PC-9 (cell line): Measurements from ENCODE around the gene CHMP3. TPM values are rescaled to one million over a fixed set of nuclear protein-coding genes. Genes with fewer than 3 reads are reported as not detected.
"Not testable (repeated sequence)": the region's sequence is repeated elsewhere in the genome, so short reads cannot be mapped to it uniquely, and the experiment has no call there.

Source experiments
- BruUV-seq: library from RNA; stranded (reverse); fragments of 400-500 nt; replicated peaks from 2 replicates; lab custom pipeline; 2021; lab: Mats Ljungman, UMichigan
- CTCF ChIA-PET: fragments of 300-600 bp; sonication (Branson Sonifier 250); formaldehyde crosslinking; loops from one replicate; lab custom pipeline; 2022; ENCODE audit warnings: antibody characterized with exemption; lab: Charles Lee
- POLR2A ChIA-PET: fragments of 300-600 bp; sonication (Branson Sonifier 250); formaldehyde crosslinking; loops from one replicate; lab custom pipeline; 2022; ENCODE audit warnings: antibody characterized with exemption; ENCODE audit not compliant: unreplicated experiment; lab: Charles Lee
- DNase-seq, 2 experiments: peaks; one replicate each; pipeline versions ENCODE4 v3.0.0 to v3.0.0-alpha.2; 2015 to 2022; ENCODE audit warnings: mixed read lengths in 1 of 2
- H2AFZ ChIP-seq: fragments of 200-600 bp; sonication (generic); 2 replicates; pipeline ENCODE4 v1.8.1; 2017; ENCODE audit warnings: antibody characterized with exemption
- H3F3A ChIP-seq: fragments of 200-600 bp; sonication (generic); 2 replicates; pipeline ENCODE4 v1.8.1; 2017; ENCODE audit warnings: antibody characterized with exemption, mild to moderate bottlenecking, low read depth; ENCODE audit not compliant: insufficient read depth
- H3K27ac ChIP-seq: fragments of 200-600 bp; sonication (generic); 2 replicates; pipeline ENCODE4 v1.6.1; 2016; ENCODE audit warnings: mixed run types
- H3K27me3 ChIP-seq: fragments of 200-600 bp; sonication (generic); 2 replicates; pipeline ENCODE4 v1.6.1; 2016; ENCODE audit warnings: low read depth, mixed run types; ENCODE audit not compliant: insufficient read depth
- H3K36me3 ChIP-seq: fragments of 200-600 bp; sonication (generic); 2 replicates; pipeline ENCODE4 v1.6.1; 2016; ENCODE audit warnings: low read depth, mixed run types
- H3K4me1 ChIP-seq: fragments of 200-600 bp; sonication (generic); replicated peaks from 2 replicates; pipeline ENCODE4 v1.6.1; 2016; ENCODE audit warnings: mixed run types; ENCODE audit not compliant: insufficient read depth
- H3K4me2 ChIP-seq: fragments of 200-600 bp; sonication (generic); 2 replicates; pipeline ENCODE4 v1.6.1; 2017; ENCODE audit warnings: mixed run types
- H3K4me3 ChIP-seq: fragments of 200-600 bp; sonication (generic); 2 replicates; pipeline ENCODE4 v1.6.1; 2016; ENCODE audit warnings: mixed run types
- H3K79me2 ChIP-seq: fragments of 200-600 bp; sonication (generic); 2 replicates; pipeline ENCODE4 v1.6.1; 2017; ENCODE audit warnings: low read depth, mixed run types
- H3K9me2 ChIP-seq: fragments of 200-600 bp; sonication (generic); 2 replicates; pipeline ENCODE4 v1.8.1; 2017; ENCODE audit warnings: mild to moderate bottlenecking; ENCODE audit not compliant: insufficient read depth
- H3K9me3 ChIP-seq: fragments of 200-600 bp; sonication (generic); 2 replicates; pipeline ENCODE4 v1.8.1; 2016; ENCODE audit warnings: low read depth; ENCODE audit not compliant: insufficient read depth
- H4K20me1 ChIP-seq: fragments of 200-600 bp; sonication (generic); 2 replicates; pipeline ENCODE4 v1.8.1; 2017; ENCODE audit not compliant: insufficient read depth
- CTCF ChIP-seq: fragments of 200-600 bp; sonication (generic); conservative IDR thresholded peaks from 2 replicates; pipeline ENCODE4 v1.6.1; 2017; ENCODE audit warnings: mixed run types, antibody characterized with exemption, mild to moderate bottlenecking, moderate library complexity
- EZH2 ChIP-seq: fragments of 200-600 bp; sonication (generic); IDR thresholded peaks from 2 replicates; pipeline ENCODE4 v1.8.0; 2017; ENCODE audit warnings: antibody characterized with exemption, low read depth
- intact Hi-C: fragments of 100-400 bp; cut with micrococcal nuclease; formaldehyde crosslinking; loops from one replicate; pipeline ENCODE4 v1.10.0; 2022; ENCODE audit not compliant: unreplicated experiment
- total RNA-seq: library from RNA; stranded (reverse); gene quantifications from 2 replicates; pipeline ENCODE4 v1.2.3, GENCODE V29; 2021

The CHMP3 gene
- total RNA-seq, 1 experiment from 2014 or later = 108 TPM

GRCh38 chr2:86552889-86553288, 10.4 kb downstream of the CHMP3 start:
- BruUV-seq = no TSS peak
- H3K27me3 ChIP-seq = no peaks in the 10 kb centered on the region
- H4K20me1 ChIP-seq = peaks cover 3% of the 10 kb centered on the region; the same call in 1 of the 2 replicates
- no peaks in the 10 kb centered on the region for H3K4me1 ChIP-seq
- no peak for DNase-seq
- TF ChIP-seq CTCF (no peak), EZH2 (no peak)
- ChIA-PET CTCF (no interaction called here), POLR2A (no interaction called here)
- H2AFZ ChIP-seq = no peak overlapping the region
- peaks cover 12% of the 10 kb centered on the region; the same call in 1 of the 2 replicates for H3K36me3 ChIP-seq
- no peak overlapping the region for H3K4me3 ChIP-seq
- peaks cover 7% of the 10 kb centered on the region for H3K9me3 ChIP-seq
- intact Hi-C loops = loop anchor here (2.0 kb wide), 1 partner anchor 108 kb away; no protein-coding TSS in a partner anchor
- no peak overlapping the region for H3K4me2 ChIP-seq
- H3K27ac ChIP-seq = no peak overlapping the region
- no peaks in the 10 kb centered on the region for H3K9me2 ChIP-seq
- peaks cover 3% of the 10 kb centered on the region; the same call in 1 of the 2 replicates for H3F3A ChIP-seq
- peaks cover 21% of the 10 kb centered on the region for H3K79me2 ChIP-seq

DNA sequence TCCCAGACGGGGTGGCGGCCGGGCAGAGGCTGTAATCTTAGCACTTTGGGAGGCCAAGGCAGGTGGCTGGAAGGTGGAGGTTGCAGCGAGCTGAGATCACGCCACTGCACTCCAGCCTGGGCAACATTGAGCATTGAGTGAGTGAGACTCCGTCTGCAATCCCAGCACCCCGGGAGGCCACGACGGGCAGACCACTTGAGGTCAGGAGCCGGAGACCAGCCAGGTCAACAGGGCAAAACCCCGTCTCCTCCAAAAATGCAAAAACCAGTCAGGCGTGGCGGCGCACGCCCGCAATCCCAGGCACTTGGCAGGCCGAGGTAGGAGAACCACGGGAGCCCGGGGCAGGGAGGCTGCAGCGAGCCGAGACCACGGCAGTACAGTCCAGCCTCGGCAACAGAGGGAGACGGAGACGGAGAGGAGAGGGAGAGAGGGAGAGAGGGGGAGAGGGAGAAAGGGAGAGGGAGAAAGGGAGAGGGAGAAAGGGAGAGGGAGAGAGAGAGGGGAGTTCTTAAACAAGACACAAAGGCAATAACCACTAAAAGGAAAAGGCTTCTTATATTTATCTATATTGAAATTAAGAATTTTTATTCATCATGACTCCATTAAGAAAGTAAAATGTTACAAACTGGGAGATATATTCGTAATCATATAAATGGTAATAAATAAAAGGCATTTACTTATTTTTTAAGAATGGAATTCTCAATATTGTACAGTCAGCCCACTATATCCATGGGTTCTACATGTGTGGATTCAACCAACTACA, 13.1 kb downstream of the CHMP3 start:
- H3K4me3 ChIP-seq, CTCF ChIA-PET, H3K79me2 ChIP-seq, BruUV-seq, POLR2A ChIA-PET, H3K9me2 ChIP-seq, H3K4me1 ChIP-seq, H4K20me1 ChIP-seq, H2AFZ ChIP-seq, intact Hi-C loops, H3K4me2 ChIP-seq, H3F3A ChIP-seq, H3K27ac ChIP-seq, H3K27me3 ChIP-seq, DNase-seq: not testable (repeated sequence)
- Histone ChIP-seq H3K9me3 (peaks cover 16% of the 10 kb centered on the region), H3K36me3 (peaks cover 19% of the 10 kb centered on the region; the same call in 1 of the 2 replicates)

GRCh38 chr2:86549440-86549839, 13.8 kb downstream of the CHMP3 start:
- H4K20me1 ChIP-seq, CTCF ChIA-PET, H2AFZ ChIP-seq, H3K27ac ChIP-seq, H3K4me3 ChIP-seq, BruUV-seq, H3K4me2 ChIP-seq, DNase-seq, H3K9me2 ChIP-seq, H3K4me1 ChIP-seq, intact Hi-C loops, H3K27me3 ChIP-seq, POLR2A ChIA-PET, H3K79me2 ChIP-seq, H3F3A ChIP-seq: not testable (repeated sequence)
- peaks cover 19% of the 10 kb centered on the region; the same call in 1 of the 2 replicates for H3K36me3 ChIP-seq
- peaks cover 16% of the 10 kb centered on the region for H3K9me3 ChIP-seq

GRCh38 chr2:86548913-86549396, 14.3 kb downstream of the CHMP3 start:
- H3K79me2 ChIP-seq, BruUV-seq, H3K27me3 ChIP-seq, H3K4me1 ChIP-seq, CTCF ChIA-PET, POLR2A ChIA-PET, H2AFZ ChIP-seq, H3K4me3 ChIP-seq, H3K9me2 ChIP-seq, intact Hi-C loops, H3F3A ChIP-seq, H3K4me2 ChIP-seq, H4K20me1 ChIP-seq, H3K27ac ChIP-seq, DNase-seq: not testable (repeated sequence)
- peaks cover 19% of the 10 kb centered on the region; the same call in 1 of the 2 replicates for H3K36me3 ChIP-seq
- H3K9me3 ChIP-seq = peaks cover 16% of the 10 kb centered on the region

GRCh38 chr2:86548165-86548912, 14.9 kb downstream of the CHMP3 start:
- H3K9me3 ChIP-seq = peaks cover 16% of the 10 kb centered on the region
- peaks cover 19% of the 10 kb centered on the region; the same call in 1 of the 2 replicates for H3K36me3 ChIP-seq
- H3K4me3 ChIP-seq, H3K9me2 ChIP-seq, H4K20me1 ChIP-seq, DNase-seq, CTCF ChIA-PET, H3F3A ChIP-seq, H3K79me2 ChIP-seq, intact Hi-C loops, POLR2A ChIA-PET, BruUV-seq, H3K4me1 ChIP-seq, H2AFZ ChIP-seq, H3K27me3 ChIP-seq, H3K27ac ChIP-seq, H3K4me2 ChIP-seq: not testable (repeated sequence)

DNA sequence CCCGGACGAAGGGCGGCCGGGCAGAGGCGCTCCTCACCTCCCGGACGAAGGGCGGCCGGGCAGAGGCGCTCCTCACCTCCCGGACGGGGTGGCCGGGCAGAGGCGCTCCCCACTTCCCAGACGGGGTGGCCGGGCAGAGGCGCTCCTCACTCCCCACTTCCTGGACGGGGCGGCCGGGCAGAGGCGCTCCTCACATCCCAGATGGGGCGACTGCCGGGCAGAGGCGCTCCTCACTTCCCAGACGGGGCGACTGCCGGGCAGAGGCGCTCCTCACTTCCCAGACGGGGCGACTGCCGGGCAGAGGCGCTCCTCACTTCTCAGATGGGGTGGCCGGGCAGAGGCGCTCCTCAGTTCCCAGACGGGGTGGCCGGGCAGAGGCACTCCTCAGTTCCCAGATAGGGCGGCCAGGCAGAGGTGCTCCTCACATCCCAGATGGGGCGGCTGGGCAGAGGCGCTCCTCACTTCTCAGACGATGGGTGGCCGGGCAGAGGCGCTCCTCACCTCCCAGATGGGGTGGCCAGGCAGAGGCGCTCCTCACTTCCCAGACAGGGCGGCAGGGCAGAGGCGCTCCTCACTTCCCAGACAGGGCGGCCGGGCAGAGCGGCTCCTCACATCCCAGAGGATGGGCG, 17.8 kb downstream of the CHMP3 start:
- H3K9me2 ChIP-seq, H3K27me3 ChIP-seq, BruUV-seq, H3K4me1 ChIP-seq, H3K4me2 ChIP-seq, H3K4me3 ChIP-seq, H4K20me1 ChIP-seq, H2AFZ ChIP-seq, H3K27ac ChIP-seq, intact Hi-C loops, CTCF ChIA-PET, H3K79me2 ChIP-seq, H3F3A ChIP-seq, POLR2A ChIA-PET, DNase-seq: not testable (repeated sequence)
- Histone ChIP-seq H3K9me3 (peaks cover 11% of the 10 kb centered on the region; the same call in 1 of the 2 replicates), H3K36me3 (peaks cover 17% of the 10 kb centered on the region; the same call in 1 of the 2 replicates)
